Mucosa of gallbladder (tissue), 1 donor: ENCODE measurements around the gene DNAJC5. TPM values are rescaled to one million over a fixed set of nuclear protein-coding genes. Genes with fewer than 3 reads are reported as not detected.
A peak's percentile ranks its signal among the peaks of the same experiment; 100 is the strongest.
"Not testable (repeated sequence)": the region's sequence is repeated elsewhere in the genome, so short reads cannot be mapped to it uniquely, and the experiment has no call there.

Source experiments
- DNase-seq: peaks from one replicate; pipeline ENCODE4 v3.0.0-alpha.2; 2020; ENCODE audit warnings: low spot score
- total RNA-seq: library from RNA; stranded (reverse); gene quantifications from one replicate; pipeline ENCODE4 v1.2.1, GENCODE V29; 2021
- donor health status: DM: no; HTN: no; CAD: no.

The DNAJC5 gene, protein sequence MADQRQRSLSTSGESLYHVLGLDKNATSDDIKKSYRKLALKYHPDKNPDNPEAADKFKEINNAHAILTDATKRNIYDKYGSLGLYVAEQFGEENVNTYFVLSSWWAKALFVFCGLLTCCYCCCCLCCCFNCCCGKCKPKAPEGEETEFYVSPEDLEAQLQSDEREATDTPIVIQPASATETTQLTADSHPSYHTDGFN
- total RNA-seq = 53.0 TPM

DNA sequence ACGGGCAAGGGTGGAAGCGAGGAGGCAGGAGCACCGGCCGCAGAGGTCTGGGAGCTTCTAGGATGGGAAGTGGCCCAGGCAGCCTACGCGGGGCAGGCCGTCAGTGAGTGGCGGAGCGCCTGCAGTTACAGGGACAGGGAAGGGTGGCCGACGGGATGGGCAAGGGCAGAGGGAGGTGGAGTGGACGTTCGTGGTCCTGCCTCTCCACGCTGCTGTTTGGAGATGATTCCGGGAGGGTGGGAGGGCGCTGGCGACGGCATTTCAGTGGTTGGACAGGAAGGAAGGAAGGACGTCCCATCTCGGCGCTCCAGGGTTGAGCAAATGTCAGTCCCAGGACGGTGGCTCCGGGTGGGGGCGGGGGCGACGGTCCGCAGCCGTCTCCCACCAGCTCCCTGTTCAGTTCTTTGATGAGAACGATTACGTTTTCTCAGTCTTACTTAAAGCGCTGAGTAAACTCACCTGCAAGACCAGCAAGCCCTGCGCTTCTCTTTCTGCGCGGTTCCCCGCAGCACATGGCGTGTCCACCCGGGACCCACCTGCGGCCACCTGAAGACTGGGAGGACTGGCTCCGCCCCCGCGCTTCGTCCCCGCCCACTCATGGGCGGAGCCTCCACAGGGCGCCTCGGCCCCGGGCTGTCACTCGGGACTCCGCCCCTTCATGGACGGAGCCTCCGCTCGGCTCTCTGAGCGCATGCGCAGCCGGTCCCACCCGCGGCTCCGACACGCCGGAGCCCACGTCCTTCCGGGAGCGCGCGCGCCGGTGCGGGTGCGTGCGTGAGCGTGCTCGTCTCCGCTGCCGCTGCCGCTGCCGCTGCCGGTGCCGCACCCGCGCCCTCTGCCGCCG, at the start of gene DNAJC5:
Gene DNAJC5 (plus strand): TSS at position 769 of the 844 bp plus-strand sequence. CDS start 33,220 bp downstream, outside the sequence.
- peak; percentile 97 for DNase-seq

- DNase-seq = no peak
Observed at GRCh38 chr20:63846128-63846771, 48.7 kb upstream of the DNAJC5 start.

DNA sequence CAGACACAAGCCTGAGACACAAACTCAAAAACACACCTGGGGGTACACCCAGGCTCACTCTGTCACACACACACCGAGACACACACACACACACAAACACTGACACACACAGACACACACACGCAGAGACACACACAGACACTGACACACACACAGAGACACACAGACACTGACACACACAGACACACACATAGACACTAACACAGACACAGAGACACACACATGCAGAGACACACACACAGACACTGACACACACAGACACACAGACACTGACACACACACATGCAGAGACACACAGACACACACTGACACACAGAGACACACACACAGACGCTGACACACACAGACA, 48.1 kb upstream of the DNAJC5 start:
- no peak for DNase-seq

DNA sequence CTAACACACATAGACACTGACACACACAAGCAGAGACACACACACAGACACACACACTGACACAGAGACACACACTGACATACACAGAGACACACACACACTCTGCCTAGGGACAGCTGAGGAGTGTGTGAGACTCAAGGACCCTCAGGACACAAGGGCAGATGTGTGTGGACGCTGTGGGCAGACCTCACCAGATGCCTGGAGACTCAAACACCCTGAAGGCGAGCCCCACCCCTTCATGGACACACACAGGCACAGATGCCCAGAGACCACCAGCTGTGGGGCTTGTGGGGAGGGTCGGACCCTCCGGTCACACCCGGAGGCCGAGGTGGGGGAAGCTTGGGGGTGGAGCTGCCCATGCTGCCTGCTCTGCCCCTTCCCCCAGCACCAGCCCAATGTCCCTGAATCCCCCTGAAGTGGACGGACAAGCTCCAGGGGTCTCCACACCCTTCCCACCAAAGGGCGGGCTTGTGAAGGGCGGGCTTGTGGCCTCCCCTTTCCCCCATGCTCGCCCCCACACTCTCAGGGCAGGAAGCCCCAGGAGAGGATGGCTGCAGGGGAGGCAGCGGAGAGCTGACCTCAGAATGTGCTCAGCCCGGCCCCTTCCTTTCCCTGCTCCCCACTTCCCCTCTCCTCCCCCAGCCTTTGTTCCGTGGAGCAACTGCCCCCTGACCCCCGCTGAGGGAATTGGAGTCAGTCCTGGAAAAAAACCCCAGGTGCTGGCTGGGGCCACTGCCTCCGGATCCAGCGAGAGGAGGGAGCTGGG, 47.5 kb upstream of the DNAJC5 start:
- no peak for DNase-seq

- DNase-seq = no peak
Observed at GRCh38 chr20:63848003-63848911, 46.7 kb upstream of the DNAJC5 start.

- DNase-seq = no peak
Observed at GRCh38 chr20:63850689-63851547, 44.0 kb upstream of the DNAJC5 start.

DNA sequence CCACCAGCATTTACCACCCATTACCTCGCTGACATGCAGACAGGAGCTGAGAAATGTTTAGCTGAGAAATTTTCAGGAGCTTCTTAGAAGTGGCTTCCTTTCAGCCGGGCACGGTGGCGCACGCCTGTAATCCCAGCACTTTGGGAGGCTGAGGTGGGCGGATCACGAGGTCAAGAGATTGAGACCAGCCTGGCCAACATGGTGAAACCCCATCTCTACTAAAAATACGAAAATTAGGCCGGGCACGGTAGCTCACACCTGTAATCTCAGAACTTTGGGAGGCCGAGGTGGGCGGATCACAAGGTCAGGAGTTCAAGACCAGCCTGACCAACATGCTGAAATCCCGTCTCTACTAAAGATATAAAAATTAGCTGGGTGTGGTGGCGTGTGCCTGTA, 43.4 kb upstream of the DNAJC5 start:
- not testable (repeated sequence) for DNase-seq

DNA sequence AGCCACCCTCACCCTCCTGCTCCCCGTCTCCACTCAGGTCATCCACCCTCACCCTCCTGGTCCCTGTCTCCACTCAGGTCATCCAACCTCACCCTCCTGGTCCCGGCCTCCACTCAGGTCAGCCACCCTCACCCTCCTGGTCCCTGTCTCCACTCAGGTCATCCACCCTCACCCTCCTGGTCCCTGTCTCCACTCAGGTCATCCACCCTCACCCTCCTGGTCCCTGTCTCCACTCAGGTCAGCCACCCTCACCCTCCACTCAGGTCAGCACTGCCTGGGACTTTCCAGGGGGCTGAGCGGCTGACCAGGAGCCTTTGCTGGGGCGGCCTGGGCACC, 41.2 kb upstream of the DNAJC5 start:
- not testable (repeated sequence) for DNase-seq

DNA sequence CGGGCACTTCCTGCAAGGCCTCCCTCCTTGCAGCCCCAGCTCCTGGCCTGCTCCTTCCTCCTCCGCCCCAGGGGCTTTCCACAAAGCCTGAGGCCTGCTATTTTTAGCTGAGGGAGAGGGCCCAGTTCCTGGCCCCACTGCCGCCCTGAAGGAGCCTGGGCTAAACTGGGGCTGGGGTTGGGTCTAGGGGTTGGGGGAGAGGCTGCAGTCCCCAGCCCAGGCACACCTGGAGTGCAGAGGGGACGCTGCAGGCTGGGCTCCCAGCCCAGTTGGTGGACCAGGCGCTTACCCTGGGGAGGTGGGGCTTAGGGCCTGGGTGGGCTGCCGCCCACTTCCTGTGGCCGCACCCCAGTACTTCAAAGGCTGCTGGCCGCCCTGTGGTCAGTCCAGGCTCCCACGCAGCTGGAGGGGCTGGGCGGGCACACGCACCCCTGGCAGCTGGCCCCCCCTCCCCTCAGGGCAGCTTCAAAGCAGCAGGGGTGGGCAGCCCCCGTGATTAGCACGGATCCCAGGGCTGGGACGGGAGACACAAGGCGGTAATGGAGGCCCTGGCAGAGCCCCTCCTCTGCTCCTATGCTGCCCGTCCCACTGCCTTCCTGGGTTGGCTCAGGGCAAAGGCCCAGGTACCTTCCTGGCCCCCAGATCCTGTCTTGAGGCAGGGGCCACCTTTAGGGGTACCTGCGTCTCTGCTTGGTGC, 40.7 kb upstream of the DNAJC5 start:
- DNase-seq = no peak

- DNase-seq = no peak
Observed at GRCh38 chr20:63854766-63855362, 40.1 kb upstream of the DNAJC5 start.

DNA sequence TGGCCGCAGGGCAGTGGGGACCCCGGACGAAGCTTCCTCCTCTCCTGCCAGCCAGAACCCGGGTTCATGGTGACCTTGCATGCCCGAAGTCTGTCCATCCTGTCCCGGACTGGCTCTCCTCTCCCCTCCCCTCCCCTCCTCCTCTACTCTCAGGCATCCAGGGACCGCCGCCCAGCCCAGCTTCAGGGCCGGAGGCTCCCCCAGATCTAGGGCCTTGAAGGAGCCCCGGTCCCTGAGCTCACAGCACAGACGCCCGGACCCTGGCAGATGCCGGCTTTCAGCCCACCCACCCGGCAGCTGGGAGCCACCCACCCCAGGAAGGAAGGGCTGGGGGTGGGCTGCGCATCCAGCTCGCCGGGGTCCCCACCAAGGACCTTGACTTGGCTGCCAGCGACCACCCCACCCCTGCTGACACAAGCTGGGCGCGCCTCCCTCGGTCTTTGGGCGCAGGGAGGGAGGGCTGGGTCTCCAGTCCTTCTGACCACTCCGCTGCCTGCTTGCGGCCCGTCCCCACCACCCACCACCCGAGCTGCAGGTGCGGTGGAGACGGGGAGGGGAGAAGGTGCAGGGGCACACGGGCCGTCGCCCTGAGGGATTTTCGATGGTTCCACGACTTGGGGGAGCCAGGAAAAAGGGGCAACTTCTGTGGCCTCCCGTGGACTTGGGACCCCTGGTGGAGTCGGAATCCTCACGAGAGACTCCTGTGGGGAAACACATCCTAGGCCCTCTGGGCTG, 39.4 kb upstream of the DNAJC5 start:
- DNase-seq = no peak

GRCh38 chr20:63856098-63856511, 38.8 kb upstream of the DNAJC5 start:
- DNase-seq = no peak

- DNase-seq = no peak
Observed at GRCh38 chr20:63857764-63858392, 37.0 kb upstream of the DNAJC5 start.

DNA sequence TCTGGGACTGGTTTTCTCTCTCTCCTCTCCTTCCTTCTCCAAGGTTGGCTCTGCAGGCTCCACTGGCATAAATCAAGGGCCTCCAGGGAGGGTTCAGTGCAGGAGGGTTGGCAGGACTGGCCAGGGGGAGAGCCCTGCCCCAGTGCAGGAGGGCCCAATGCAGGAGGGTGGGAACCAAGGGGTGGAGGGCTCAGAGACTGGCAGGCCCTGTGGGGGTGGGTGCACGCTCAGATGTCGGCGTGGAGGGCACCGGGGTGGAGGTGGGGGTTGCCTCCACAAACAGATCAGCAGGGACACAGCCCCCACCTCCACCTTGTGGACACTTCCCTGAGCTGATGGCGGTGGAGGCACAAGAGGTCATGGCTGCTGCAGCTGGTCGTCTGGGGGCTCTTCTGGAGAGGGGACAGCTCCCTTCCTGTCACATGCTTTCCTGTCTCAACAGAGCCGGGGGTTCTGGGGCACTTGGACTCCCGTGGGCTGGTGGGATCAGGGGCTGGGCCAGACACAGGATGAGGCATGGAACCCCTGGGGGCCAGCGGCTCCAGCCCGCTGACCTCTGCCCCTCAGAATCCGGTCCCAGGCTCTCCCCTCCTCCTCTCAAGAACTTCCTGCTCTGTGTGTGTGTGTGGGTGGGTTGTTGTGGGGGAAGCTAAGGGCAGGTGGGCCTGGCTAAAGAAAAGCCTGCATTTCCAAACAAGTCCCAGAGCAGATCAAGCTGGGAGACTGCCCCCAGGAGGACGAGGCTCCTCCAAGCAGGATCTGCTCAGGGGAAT, 36.3 kb upstream of the DNAJC5 start:
- no peak for DNase-seq

DNA sequence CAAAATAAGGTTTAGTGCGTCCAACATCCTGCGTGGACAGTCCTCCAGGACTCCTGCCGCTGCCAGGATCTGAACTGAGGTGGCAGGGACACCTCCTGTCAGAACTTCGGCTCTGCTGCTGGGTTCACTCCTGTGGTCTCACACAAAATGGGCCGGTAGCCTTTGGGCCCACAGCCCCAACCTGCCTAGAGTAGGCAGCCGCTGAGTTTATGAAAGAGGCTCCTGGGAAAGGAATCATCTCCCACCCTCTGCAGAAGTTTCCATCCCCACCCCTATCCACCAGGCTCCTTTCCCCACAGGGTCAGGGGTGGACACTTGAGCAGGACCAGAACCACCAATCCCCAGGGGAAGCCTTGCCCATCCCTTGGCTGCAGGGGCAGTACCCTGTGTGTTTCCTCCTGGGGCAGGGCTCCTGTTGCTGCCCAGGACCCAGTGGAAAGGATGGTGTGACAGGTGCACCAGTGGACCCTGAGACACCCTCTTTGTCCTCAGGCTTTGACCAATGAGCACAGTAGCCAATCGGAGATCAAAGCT, 35.7 kb upstream of the DNAJC5 start:
- DNase-seq = no peak

DNA sequence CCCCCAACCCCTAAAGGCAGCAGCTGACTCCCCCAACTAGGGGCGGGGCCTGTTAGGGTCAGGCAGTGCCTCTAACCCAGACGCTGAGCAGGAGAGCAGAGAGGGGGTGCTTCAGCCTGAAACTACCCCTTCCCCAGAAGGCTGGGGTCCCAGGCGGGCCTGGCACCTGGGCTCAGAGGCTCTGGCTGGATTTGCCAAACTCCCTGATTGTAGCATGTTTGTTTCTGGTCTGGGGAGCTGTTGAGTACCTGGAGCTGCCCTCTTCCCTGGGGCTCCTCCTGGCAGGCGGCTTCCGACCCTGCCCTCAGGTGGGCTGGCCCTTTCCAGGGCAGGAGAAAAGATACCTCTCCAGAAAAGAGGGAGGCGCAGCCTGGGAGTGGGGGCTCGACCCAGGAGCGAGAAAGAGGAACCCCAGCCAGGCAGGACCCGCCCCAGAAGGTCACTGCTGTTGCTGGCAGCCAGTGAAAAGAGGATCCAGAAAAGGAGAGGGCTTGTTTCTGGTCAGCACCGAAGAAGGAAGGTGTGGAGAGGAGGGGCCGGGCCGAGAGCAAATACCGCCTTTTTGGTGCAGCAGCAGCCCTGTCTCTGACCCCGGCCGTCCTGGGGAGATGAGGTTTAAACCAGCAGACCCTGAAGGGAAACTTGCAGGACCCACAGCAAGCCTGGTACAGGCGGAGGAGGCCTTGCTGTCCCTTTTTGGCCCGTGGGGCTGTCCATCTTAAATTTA, 34.4 kb upstream of the DNAJC5 start:
- DNase-seq = no peak
